ENCODE results near the gene GMDS.

Gene GMDS

GRCh38 chr6:1713016-1713600 is 532.3 kb downstream of the GMDS start:
- no peak overlapping the region for H3K4me2 ChIP-seq
- TF ChIP-seq CTCF (conservative IDR thresholded peaks at IDR 0.05; ENCODE audit: low read depth, low read length): no peak

GRCh38 chr6:1712451-1712850 is 533.0 kb downstream of the GMDS start:
- Histone ChIP-seq H2AFZ (ENCODE audit: low read depth) (no peak overlapping the region), H3K4me3 (IDR thresholded peaks at IDR 0.05; ENCODE audit: insufficient read depth, low read depth, low read length) (no peak overlapping the region), H3K9ac (no peak overlapping the region), H3K36me3 (ENCODE audit: insufficient read depth) (no peaks in the 10 kb centered on the region), H3K79me2 (ENCODE audit: insufficient read depth, low read depth) (no peaks in the 10 kb centered on the region), H3K4me2 (no peak overlapping the region), H3K27ac (no peak overlapping the region), H4K20me1 (ENCODE audit: insufficient read depth) (no peaks in the 10 kb centered on the region), H3K4me1 (ENCODE audit: low read depth, poor library complexity, severe bottlenecking) (no peaks in the 10 kb centered on the region), H3K27me3 (ENCODE audit: insufficient read depth, low read depth) (no peaks in the 10 kb centered on the region)
- TF ChIP-seq CTCF (conservative IDR thresholded peaks at IDR 0.05; ENCODE audit: low read depth, low read length): no peak

More at GRCh38 chr6:1713016-1713600, 532.3 kb downstream of the GMDS start:
- Histone ChIP-seq H3K79me2 (ENCODE audit: insufficient read depth, low read depth) (no peaks in the 10 kb centered on the region), H3K27me3 (ENCODE audit: insufficient read depth, low read depth) (no peaks in the 10 kb centered on the region), H3K36me3 (ENCODE audit: insufficient read depth) (no peaks in the 10 kb centered on the region), H3K4me1 (ENCODE audit: low read depth, poor library complexity, severe bottlenecking) (no peaks in the 10 kb centered on the region), H4K20me1 (ENCODE audit: insufficient read depth) (no peaks in the 10 kb centered on the region), H3K9ac (no peak overlapping the region), H3K27ac (no peak overlapping the region), H2AFZ (ENCODE audit: low read depth) (no peak overlapping the region), H3K4me3 (IDR thresholded peaks at IDR 0.05; ENCODE audit: insufficient read depth, low read depth, low read length) (no peak overlapping the region)

- no peak for TF ChIP-seq CTCF (conservative IDR thresholded peaks at IDR 0.05; ENCODE audit: low read depth, low read length)
- Histone ChIP-seq H3K9ac (no peak overlapping the region), H3K27me3 (ENCODE audit: insufficient read depth, low read depth) (no peaks in the 10 kb centered on the region), H3K27ac (no peak overlapping the region), H3K4me2 (no peak overlapping the region), H3K4me1 (ENCODE audit: low read depth, poor library complexity, severe bottlenecking) (no peaks in the 10 kb centered on the region), H4K20me1 (ENCODE audit: insufficient read depth) (no peaks in the 10 kb centered on the region), H3K36me3 (ENCODE audit: insufficient read depth) (no peaks in the 10 kb centered on the region), H3K79me2 (ENCODE audit: insufficient read depth, low read depth) (no peaks in the 10 kb centered on the region), H3K4me3 (IDR thresholded peaks at IDR 0.05; ENCODE audit: insufficient read depth, low read depth, low read length) (no peak overlapping the region), H2AFZ (ENCODE audit: low read depth) (no peak overlapping the region)
Measured at GRCh38 chr6:1711136-1711535, 534.3 kb downstream of the GMDS start.

DNA sequence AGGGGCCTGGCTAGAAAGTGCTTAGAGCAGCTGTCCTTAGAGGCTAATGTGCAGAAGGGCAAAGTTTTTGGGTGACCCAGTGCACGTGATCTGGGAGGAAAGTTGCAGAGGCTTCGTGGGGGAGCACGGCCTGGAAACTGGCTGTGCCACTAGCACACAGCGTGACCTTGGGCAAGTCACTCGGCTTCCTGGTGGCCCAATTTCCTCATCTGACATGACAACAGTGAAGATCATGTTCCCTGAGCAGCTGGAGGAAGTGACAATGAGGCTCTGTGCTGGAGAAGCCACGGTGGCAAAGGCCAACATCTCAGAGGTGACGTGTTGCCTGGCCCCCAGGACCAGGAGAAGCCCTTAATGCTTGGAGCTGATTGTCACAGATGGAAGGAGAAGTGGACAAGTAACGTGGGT is 536.2 kb downstream of the GMDS start:
- Histone ChIP-seq H3K4me2 (no peak overlapping the region), H3K36me3 (ENCODE audit: insufficient read depth) (no peaks in the 10 kb centered on the region), H3K79me2 (ENCODE audit: insufficient read depth, low read depth) (no peaks in the 10 kb centered on the region), H3K4me1 (ENCODE audit: low read depth, poor library complexity, severe bottlenecking) (no peaks in the 10 kb centered on the region), H4K20me1 (ENCODE audit: insufficient read depth) (no peaks in the 10 kb centered on the region), H2AFZ (ENCODE audit: low read depth) (no peak overlapping the region), H3K27ac (no peak overlapping the region), H3K27me3 (ENCODE audit: insufficient read depth, low read depth) (no peaks in the 10 kb centered on the region), H3K9ac (no peak overlapping the region), H3K4me3 (IDR thresholded peaks at IDR 0.05; ENCODE audit: insufficient read depth, low read depth, low read length) (no peak overlapping the region)
- TF ChIP-seq CTCF (conservative IDR thresholded peaks at IDR 0.05; ENCODE audit: low read depth, low read length): no peak

All from KMS-11 (cell line).